ENCODE results near the gene KCNQ1. TPM values are rescaled to one million over a fixed set of nuclear protein-coding genes. Genes with fewer than 3 reads are reported as not detected.

Gene KCNQ1
- polyA plus RNA-seq, 1 donor (not counting 4 experiments of a cell fraction or from before 2014, with no cell fraction given): not detected

DNA sequence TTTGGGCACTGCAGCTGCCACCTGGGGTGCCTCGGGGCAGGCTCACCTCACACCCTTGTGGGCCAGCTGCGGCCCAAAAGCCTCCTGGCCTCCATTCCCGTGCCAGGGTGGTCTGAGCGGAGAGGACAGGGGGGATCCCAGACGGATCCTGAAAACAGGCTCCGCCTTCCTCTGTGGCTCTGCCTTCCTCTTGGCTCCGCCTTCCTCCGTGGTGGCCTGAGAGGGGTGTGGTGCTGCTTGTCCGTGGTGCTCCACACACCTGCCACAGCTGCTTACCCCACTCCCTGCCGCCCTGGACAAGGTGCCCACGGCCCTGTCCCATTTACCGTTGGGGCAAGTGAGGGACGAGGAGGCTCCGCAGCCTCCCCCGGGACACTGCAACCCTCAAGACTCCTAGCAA, 278.1 kb downstream of the KCNQ1 start:
- FAIRE-seq: no peak
- no peak overlapping the region for H3K4me2 ChIP-seq (ENCODE audit: control insufficient read depth, extremely low read depth, insufficient read depth, low read depth, low read length)
- H3K4me1 ChIP-seq (ENCODE audit: control insufficient read depth, extremely low read depth, insufficient read depth, low read length): no peaks in the 10 kb centered on the region
- H2AFZ ChIP-seq (ENCODE audit: control insufficient read depth, low read length): no peak overlapping the region
- H3K27ac ChIP-seq (ENCODE audit: control insufficient read depth, insufficient read depth, low read length): no peak overlapping the region
- no peak for TF ChIP-seq EZH2 (IDR thresholded peaks at IDR 0.05; ENCODE audit: low read length)
- TF ChIP-seq, protein P1, sequence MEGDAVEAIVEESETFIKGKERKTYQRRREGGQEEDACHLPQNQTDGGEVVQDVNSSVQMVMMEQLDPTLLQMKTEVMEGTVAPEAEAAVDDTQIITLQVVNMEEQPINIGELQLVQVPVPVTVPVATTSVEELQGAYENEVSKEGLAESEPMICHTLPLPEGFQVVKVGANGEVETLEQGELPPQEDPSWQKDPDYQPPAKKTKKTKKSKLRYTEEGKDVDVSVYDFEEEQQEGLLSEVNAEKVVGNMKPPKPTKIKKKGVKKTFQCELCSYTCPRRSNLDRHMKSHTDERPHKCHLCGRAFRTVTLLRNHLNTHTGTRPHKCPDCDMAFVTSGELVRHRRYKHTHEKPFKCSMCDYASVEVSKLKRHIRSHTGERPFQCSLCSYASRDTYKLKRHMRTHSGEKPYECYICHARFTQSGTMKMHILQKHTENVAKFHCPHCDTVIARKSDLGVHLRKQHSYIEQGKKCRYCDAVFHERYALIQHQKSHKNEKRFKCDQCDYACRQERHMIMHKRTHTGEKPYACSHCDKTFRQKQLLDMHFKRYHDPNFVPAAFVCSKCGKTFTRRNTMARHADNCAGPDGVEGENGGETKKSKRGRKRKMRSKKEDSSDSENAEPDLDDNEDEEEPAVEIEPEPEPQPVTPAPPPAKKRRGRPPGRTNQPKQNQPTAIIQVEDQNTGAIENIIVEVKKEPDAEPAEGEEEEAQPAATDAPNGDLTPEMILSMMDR (optimal IDR thresholded peaks at IDR 0.05 in 1 of 3, IDR thresholded peaks at IDR 0.05 in 1 of 3, conservative IDR thresholded peaks at IDR 0.05 in 1 of 3; ENCODE audit: extremely low read depth in 1 of 3, insufficient read depth in 2 of 3, low read length in 3 of 3): no peak
- H3K9ac ChIP-seq (ENCODE audit: control insufficient read depth, extremely low read depth, insufficient read depth, low read length): no peak overlapping the region
- no peak overlapping the region for H3K4me3 ChIP-seq (ENCODE audit: control insufficient read depth in 2 of 3, extremely low read depth in 1 of 3, insufficient read depth in 2 of 3, low read depth in 1 of 3, low read length in 3 of 3)
- H4K20me1 ChIP-seq (ENCODE audit: control insufficient read depth, extremely low read depth, insufficient read depth, low read length): no peaks in the 10 kb centered on the region
- peaks cover 37% of the 10 kb centered on the region for H3K27me3 ChIP-seq (ENCODE audit: control insufficient read depth, extremely low read depth, insufficient read depth, low read length)
- dilution Hi-C loops (cut with MboI; ENCODE audit: extremely low pct_ligation_motif_present, low sequenced_read_pairs): no loop called here
- no peaks in the 10 kb centered on the region for H3K79me2 ChIP-seq (ENCODE audit: control insufficient read depth, insufficient read depth, low read length)
- no peaks in the 10 kb centered on the region for H3K9me3 ChIP-seq (ENCODE audit: control insufficient read depth, low read depth, low read length)
- DNase-seq (ENCODE audit: low read depth, low spot score): no peak
- H3K36me3 ChIP-seq (ENCODE audit: control insufficient read depth in 2 of 2, extremely low read depth in 1 of 2, insufficient read depth in 2 of 2, low read length in 2 of 2): no peaks in the 10 kb centered on the region
- no peaks in the 10 kb centered on the region for H3K9me1 ChIP-seq (ENCODE audit: control insufficient read depth, extremely low read depth, insufficient read depth, low read length)

DNA sequence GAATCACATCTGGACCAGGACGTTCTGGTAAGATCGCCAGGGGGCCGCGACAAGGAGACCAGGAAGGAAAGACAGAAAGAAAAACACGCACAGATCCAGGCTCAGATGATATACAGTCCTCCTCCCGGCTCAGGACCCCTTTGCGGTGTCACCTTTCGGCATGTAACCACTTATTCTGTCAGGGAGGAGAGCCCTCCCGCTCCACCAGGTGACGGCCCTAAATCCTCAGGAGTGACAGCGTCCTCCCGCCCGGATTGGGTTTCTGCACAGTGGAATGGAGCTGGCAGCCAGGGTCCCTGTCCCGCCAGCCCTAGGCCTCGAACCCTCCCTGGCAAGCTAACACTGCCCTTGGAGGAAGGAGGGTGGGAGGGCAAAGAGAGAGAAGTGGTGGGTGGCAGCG, 279.3 kb downstream of the KCNQ1 start:
- Histone ChIP-seq H3K4me3 (ENCODE audit: control insufficient read depth in 2 of 3, extremely low read depth in 1 of 3, insufficient read depth in 2 of 3, low read depth in 1 of 3, low read length in 3 of 3) (no peak overlapping the region), H3K9me1 (ENCODE audit: control insufficient read depth, extremely low read depth, insufficient read depth, low read length) (no peaks in the 10 kb centered on the region), H3K4me1 (ENCODE audit: control insufficient read depth, extremely low read depth, insufficient read depth, low read length) (no peaks in the 10 kb centered on the region), H3K9ac (ENCODE audit: control insufficient read depth, extremely low read depth, insufficient read depth, low read length) (no peak overlapping the region), H3K4me2 (ENCODE audit: control insufficient read depth, extremely low read depth, insufficient read depth, low read depth, low read length) (no peak overlapping the region), H3K27me3 (ENCODE audit: control insufficient read depth, extremely low read depth, insufficient read depth, low read length) (peaks cover 31% of the 10 kb centered on the region), H3K79me2 (ENCODE audit: control insufficient read depth, insufficient read depth, low read length) (no peaks in the 10 kb centered on the region), H2AFZ (ENCODE audit: control insufficient read depth, low read length) (no peak overlapping the region), H4K20me1 (ENCODE audit: control insufficient read depth, extremely low read depth, insufficient read depth, low read length) (no peaks in the 10 kb centered on the region), H3K36me3 (ENCODE audit: control insufficient read depth in 2 of 2, extremely low read depth in 1 of 2, insufficient read depth in 2 of 2, low read length in 2 of 2) (no peaks in the 10 kb centered on the region), H3K9me3 (ENCODE audit: control insufficient read depth, low read depth, low read length) (no peaks in the 10 kb centered on the region), H3K27ac (ENCODE audit: control insufficient read depth, insufficient read depth, low read length) (no peak overlapping the region)
- FAIRE-seq (no peak), DNase-seq (ENCODE audit: low read depth, low spot score) (no peak)
- no peak for TF ChIP-seq EZH2 (IDR thresholded peaks at IDR 0.05; ENCODE audit: low read length)
- TF ChIP-seq, protein P1 (optimal IDR thresholded peaks at IDR 0.05 in 1 of 3, IDR thresholded peaks at IDR 0.05 in 1 of 3, conservative IDR thresholded peaks at IDR 0.05 in 1 of 3; ENCODE audit: extremely low read depth in 1 of 3, insufficient read depth in 2 of 3, low read length in 3 of 3): no peak
- dilution Hi-C loops (cut with MboI; ENCODE audit: extremely low pct_ligation_motif_present, low sequenced_read_pairs): no loop called here

Measured in keratinocyte (primary cell).